RWPE2 (cell line): ENCODE measurements around the gene YARS2.
"Not testable (repeated sequence)": the region's sequence is repeated elsewhere in the genome, so short reads cannot be mapped to it uniquely, and the experiment has no call there.

Source experiments
- ATAC-seq: fragments of 200-7000 bp; cut with Tn5 transposase; 3 replicates; pipeline ENCODE4 v1.9.1; 2021; ENCODE audit warnings: low read depth
- DNase-seq: peaks from one replicate; pipeline ENCODE4 v3.0.0-alpha.2; 2020; ENCODE audit warnings: low spot score
- H3K27ac ChIP-seq: fragments of 450-650 bp; 2 replicates; pipeline ENCODE4 v1.5.1; 2017; ENCODE audit warnings: mild to moderate bottlenecking; ENCODE audit not compliant: poor library complexity, severe bottlenecking
- H3K27me3 ChIP-seq: fragments of 250-450 bp; sonication (Bioruptor Pico); 2 replicates; pipeline ENCODE4 v1.5.1; 2021; ENCODE audit warnings: mild to moderate bottlenecking, moderate library complexity; ENCODE audit not compliant: insufficient read depth, poor library complexity, severe bottlenecking
- H3K36me3 ChIP-seq: fragments of 250-450 bp; sonication (Bioruptor Pico); 2 replicates; pipeline ENCODE4 v1.5.1; 2020; ENCODE audit warnings: low read depth, mild to moderate bottlenecking, moderate library complexity
- H3K4me1 ChIP-seq: fragments of 250-450 bp; sonication (Bioruptor Pico); 2 replicates; pipeline ENCODE4 v1.5.1; 2021; ENCODE audit warnings: mild to moderate bottlenecking, moderate library complexity; ENCODE audit not compliant: insufficient read depth, poor library complexity, severe bottlenecking
- H3K4me3 ChIP-seq: fragments of 250-450 bp; sonication (Bioruptor Pico); 2 replicates; pipeline ENCODE4 v1.5.1; 2021; ENCODE audit warnings: mild to moderate bottlenecking, moderate library complexity; ENCODE audit not compliant: severe bottlenecking
- H3K9me3 ChIP-seq: fragments of 250-450 bp; sonication (Bioruptor Pico); 2 replicates; pipeline ENCODE4 v1.5.1; 2021; ENCODE audit warnings: mild to moderate bottlenecking, moderate library complexity; ENCODE audit not compliant: severe bottlenecking
- TF ChIP-seq, protein P1 (sequence below): fragments of 450-650 bp; IDR thresholded peaks from one replicate; pipeline ENCODE4 v1.5.1; 2017; ENCODE audit warnings: mild to moderate bottlenecking, moderate library complexity; ENCODE audit not compliant: poor library complexity, severe bottlenecking

The YARS2 gene

DNA sequence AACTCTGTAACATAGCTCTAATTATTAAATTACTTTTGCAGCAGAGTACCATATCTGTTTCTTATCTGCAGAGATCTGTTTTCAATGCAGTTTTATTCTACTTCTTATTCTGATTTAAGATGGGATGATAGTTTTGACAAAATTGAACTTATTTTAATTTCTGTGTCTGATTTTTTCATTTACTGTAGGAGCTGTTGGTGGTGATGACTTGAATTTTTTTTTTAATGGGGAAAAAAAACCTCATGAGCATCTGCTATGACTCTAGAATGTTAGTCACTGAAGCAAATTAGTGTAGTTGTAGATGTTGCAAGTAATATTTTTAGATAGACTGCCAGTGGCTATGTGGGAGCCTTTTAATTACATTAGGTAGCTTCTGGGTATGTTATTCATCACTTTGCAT, 53.2 kb downstream of the YARS2 start:
- TF ChIP-seq, protein P1, sequence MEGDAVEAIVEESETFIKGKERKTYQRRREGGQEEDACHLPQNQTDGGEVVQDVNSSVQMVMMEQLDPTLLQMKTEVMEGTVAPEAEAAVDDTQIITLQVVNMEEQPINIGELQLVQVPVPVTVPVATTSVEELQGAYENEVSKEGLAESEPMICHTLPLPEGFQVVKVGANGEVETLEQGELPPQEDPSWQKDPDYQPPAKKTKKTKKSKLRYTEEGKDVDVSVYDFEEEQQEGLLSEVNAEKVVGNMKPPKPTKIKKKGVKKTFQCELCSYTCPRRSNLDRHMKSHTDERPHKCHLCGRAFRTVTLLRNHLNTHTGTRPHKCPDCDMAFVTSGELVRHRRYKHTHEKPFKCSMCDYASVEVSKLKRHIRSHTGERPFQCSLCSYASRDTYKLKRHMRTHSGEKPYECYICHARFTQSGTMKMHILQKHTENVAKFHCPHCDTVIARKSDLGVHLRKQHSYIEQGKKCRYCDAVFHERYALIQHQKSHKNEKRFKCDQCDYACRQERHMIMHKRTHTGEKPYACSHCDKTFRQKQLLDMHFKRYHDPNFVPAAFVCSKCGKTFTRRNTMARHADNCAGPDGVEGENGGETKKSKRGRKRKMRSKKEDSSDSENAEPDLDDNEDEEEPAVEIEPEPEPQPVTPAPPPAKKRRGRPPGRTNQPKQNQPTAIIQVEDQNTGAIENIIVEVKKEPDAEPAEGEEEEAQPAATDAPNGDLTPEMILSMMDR: no peak
- peaks cover 37% of the 10 kb centered on the region for H3K36me3 ChIP-seq
- H3K27ac ChIP-seq: no peak overlapping the region
- ATAC-seq: no peak
- no peaks in the 10 kb centered on the region for H3K4me1 ChIP-seq
- no peaks in the 10 kb centered on the region for H3K27me3 ChIP-seq
- no peaks in the 10 kb centered on the region for H3K9me3 ChIP-seq
- H3K4me3 ChIP-seq: no peak overlapping the region
- DNase-seq: no peak

DNA sequence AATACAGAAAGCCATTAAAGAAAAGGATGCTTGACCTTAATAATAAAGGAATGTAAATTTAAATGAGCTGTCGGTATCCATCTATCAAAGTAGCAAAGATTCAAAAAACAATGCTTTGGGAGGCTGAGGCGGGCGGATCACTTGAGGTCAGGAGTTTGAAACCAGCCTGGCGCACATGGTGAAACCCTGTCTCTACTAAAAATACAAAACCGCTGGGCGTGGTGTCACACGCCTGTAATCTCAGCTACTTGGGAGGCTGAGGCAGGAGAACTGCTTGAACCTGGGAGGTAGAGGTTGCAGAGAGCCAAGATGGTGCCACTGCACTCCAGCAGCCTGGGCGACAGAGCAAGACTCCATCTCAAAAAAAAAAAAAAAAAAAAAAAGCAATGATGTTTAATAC, 56.3 kb downstream of the YARS2 start:
- not testable (repeated sequence) for DNase-seq, H3K4me3 ChIP-seq, ATAC-seq, H3K27me3 ChIP-seq, H3K9me3 ChIP-seq, H3K27ac ChIP-seq, H3K4me1 ChIP-seq
- H3K36me3 ChIP-seq: peaks cover 32% of the 10 kb centered on the region

DNA sequence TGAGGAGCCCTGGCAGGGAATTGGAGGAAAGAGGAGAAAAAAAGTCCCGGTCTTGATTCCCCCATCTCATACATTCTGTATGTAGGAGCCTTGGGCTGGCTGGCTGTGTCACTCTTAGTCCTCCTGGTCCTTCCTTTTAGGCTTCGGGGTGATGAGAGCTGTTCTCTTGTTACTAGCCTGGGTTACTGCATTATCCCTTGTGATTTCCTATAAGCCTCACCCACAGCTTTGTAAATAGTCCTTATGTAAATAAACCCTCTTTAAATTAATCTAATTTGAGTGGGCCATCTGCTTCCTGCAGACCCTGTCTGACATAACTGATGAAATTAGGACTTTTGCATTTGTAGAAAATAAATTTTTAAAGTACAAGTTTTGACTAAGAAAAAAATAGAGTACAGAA, 57.4 kb downstream of the YARS2 start:
- Histone ChIP-seq H3K27me3 (no peaks in the 10 kb centered on the region), H3K9me3 (no peaks in the 10 kb centered on the region), H3K27ac (no peak overlapping the region), H3K36me3 (peaks cover 35% of the 10 kb centered on the region), H3K4me3 (no peak overlapping the region), H3K4me1 (no peaks in the 10 kb centered on the region)
- DNase-seq (no peak), ATAC-seq (no peak)
- TF ChIP-seq, protein P1: no peak

DNA sequence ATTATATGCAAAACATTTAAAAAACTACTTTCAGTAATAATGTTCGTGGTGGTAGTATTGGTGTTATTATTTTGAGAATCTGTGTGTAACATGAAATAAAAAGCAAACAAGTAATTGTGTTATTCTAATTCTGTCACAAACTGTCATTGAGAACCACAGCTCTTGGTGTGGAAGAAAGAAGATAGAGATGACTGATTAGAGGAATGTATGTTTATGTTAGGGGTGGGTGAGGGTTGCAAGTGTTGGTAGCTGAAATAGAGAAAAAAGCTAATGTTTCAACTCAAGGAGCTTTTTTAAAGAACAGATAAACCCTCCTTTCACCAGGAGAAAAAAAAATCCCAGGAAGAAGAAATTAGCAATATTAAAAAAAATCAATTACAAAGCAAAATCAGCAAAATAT, 58.3 kb downstream of the YARS2 start:
- ATAC-seq (no peak), DNase-seq (no peak)
- Histone ChIP-seq H3K27me3 (no peaks in the 10 kb centered on the region), H3K27ac (no peak overlapping the region), H3K4me3 (no peak overlapping the region), H3K9me3 (no peaks in the 10 kb centered on the region), H3K4me1 (no peaks in the 10 kb centered on the region), H3K36me3 (peaks cover 40% of the 10 kb centered on the region)
- TF ChIP-seq, protein P1: no peak
